ENCODE data around the gene ANKRD17. TPM values are rescaled to one million over a fixed set of nuclear protein-coding genes. Genes with fewer than 3 reads are reported as not detected.

The ANKRD17 gene
- total RNA-seq, 1 donor from 2014 or later, result 67.3 TPM

DNA sequence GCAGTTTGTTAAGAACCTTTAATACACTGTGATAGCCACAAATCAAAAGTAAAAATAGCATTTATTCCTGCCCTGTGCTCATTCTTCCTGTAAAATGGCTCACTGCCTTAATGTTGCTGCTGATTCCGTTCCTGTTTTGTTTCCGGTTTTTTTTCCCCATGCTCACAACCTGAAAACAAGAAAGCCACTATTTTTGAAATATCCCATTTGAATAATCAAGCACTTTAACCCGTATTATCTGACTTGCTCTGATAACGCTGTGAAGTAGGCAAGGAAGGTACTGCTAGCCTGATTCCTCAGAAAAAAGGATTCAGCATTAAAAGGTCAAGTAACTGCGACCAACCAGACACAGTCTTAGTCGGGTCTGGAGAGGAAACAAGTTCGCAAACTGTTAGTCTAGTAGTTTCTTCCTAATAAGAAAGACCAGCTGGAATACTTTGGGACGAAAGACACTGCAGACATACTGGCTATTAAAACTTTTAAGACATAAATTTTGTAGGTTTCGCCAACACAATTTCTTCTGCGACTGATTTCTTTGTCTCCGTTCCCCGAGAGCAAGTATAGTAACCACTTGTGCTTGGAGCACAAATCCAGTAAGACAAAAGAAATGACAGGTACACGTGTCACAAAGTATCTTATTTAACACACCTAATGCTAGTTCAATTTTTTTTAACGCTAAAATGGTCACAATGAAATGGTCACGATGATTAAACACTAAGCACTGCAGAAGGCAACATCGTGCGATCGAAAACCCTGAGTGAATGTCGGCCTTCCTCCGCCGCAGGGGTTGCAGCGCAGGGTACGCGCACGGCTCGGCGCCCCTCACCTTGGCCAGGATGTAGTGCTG lies 189.9 kb downstream of the ANKRD17 start:
- peak; percentile 21 for DNase-seq (ENCODE audit: low spot score)
- H3K4me1 Mint-ChIP-seq, result peaks cover 12% of the 10 kb centered on the region
- peak overlapping the region; percentile 58 for H3K27ac Mint-ChIP-seq
- H3F3A ChIP-seq (ENCODE audit: low read depth), result peaks cover 45% of the 10 kb centered on the region
- H3K4me2 ChIP-seq, result peak overlapping the region; percentile 82
- H3K27ac ChIP-seq, result peak overlapping the region; percentile 91
- H3K9me3 ChIP-seq (ENCODE audit: low read depth), result no peaks in the 10 kb centered on the region
- no peak for TF ChIP-seq EZH2 (IDR thresholded peaks at IDR 0.05)
- H3K4me1 ChIP-seq, result peaks cover 5% of the 10 kb centered on the region
- H3K36me3 ChIP-seq, result peaks cover 7% of the 10 kb centered on the region
- no peaks in the 10 kb centered on the region for H3K27me3 Mint-ChIP-seq (ENCODE audit: insufficient read depth, low read depth)
- no peaks in the 10 kb centered on the region for H3K9me3 Mint-ChIP-seq
- H3K4me3 ChIP-seq, result peak overlapping the region; percentile 74
- H3K36me3 Mint-ChIP-seq, result no peaks in the 10 kb centered on the region
- peak overlapping the region; percentile 84 for H3K9ac ChIP-seq
- no peaks in the 10 kb centered on the region for H3K27me3 ChIP-seq
- peak overlapping the region; percentile 89 for H3K4me3 Mint-ChIP-seq
- peak overlapping the region; percentile 78 for H2AFZ ChIP-seq (replicated peaks)
- peaks cover 22% of the 10 kb centered on the region for H3K79me2 ChIP-seq (ENCODE audit: low read depth)
- H4K20me1 ChIP-seq (ENCODE audit: low read depth), result no peaks in the 10 kb centered on the region

DNA sequence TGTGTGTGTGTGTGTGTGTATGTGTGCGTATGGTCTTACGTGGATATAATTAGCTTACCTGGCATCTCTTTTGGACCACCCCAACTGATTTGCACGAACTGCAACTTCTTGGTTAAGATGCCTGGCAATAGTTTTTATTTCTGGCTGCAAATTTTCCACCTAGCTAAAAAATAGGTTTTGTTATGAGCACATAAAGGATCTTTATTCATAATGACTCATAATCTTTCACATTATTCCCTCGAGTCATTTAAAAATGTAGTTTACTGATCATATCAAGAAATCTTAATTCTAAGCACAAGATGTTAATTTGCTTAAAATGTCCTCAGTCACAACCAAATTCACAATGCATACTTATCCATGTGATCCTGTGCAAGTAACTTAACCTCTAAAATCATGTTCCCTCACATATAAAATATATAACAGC lies 190.6 kb downstream of the ANKRD17 start:
- Mint-ChIP-seq H3K36me3 (no peaks in the 10 kb centered on the region), H3K27me3 (ENCODE audit: insufficient read depth, low read depth) (no peaks in the 10 kb centered on the region), H3K4me3 (peak overlapping the region; percentile 89), H3K9me3 (no peaks in the 10 kb centered on the region), H3K27ac (peak overlapping the region; percentile 58), H3K4me1 (peaks cover 12% of the 10 kb centered on the region)
- no peak for DNase-seq (ENCODE audit: low spot score)
- H2AFZ ChIP-seq (replicated peaks), result peak overlapping the region; percentile 78
- H4K20me1 ChIP-seq (ENCODE audit: low read depth), result no peaks in the 10 kb centered on the region
- peaks cover 5% of the 10 kb centered on the region for H3K4me1 ChIP-seq
- H3K9me3 ChIP-seq (ENCODE audit: low read depth), result no peaks in the 10 kb centered on the region
- peaks cover 38% of the 10 kb centered on the region for H3F3A ChIP-seq (ENCODE audit: low read depth)
- H3K27ac ChIP-seq, result no peak overlapping the region
- H3K36me3 ChIP-seq, result no peaks in the 10 kb centered on the region
- H3K27me3 ChIP-seq, result no peaks in the 10 kb centered on the region
- TF ChIP-seq, protein P1, sequence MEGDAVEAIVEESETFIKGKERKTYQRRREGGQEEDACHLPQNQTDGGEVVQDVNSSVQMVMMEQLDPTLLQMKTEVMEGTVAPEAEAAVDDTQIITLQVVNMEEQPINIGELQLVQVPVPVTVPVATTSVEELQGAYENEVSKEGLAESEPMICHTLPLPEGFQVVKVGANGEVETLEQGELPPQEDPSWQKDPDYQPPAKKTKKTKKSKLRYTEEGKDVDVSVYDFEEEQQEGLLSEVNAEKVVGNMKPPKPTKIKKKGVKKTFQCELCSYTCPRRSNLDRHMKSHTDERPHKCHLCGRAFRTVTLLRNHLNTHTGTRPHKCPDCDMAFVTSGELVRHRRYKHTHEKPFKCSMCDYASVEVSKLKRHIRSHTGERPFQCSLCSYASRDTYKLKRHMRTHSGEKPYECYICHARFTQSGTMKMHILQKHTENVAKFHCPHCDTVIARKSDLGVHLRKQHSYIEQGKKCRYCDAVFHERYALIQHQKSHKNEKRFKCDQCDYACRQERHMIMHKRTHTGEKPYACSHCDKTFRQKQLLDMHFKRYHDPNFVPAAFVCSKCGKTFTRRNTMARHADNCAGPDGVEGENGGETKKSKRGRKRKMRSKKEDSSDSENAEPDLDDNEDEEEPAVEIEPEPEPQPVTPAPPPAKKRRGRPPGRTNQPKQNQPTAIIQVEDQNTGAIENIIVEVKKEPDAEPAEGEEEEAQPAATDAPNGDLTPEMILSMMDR (IDR thresholded peaks at IDR 0.05), result no peak
- TF ChIP-seq EZH2phosphoT487 (IDR thresholded peaks at IDR 0.05) (no peak), EZH2 (IDR thresholded peaks at IDR 0.05) (no peak)
- peak overlapping the region; percentile 84 for H3K9ac ChIP-seq
- peaks cover 22% of the 10 kb centered on the region for H3K79me2 ChIP-seq (ENCODE audit: low read depth)
- peak overlapping the region; percentile 82 for H3K4me2 ChIP-seq
- peak overlapping the region; percentile 74 for H3K4me3 ChIP-seq

DNA sequence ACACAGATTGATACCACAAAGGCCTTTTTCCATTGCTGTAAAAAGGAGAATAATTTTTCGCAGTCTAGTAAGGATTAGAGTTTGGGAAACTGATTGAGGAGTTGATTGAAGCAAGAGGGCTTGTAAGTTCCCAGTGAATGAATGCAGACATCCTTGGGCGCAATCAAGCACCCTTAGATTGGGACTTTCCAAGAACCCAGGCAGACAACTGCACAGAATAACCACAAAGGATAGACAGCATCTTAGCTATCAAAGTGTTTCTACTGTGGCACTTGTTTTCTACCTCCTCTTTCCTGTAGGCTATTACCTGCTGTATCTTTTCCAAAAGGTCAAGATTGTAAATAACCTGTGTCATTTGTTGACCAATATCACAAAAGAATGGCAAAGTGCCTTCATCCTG lies 191.7 kb downstream of the ANKRD17 start:
- H3K4me3 ChIP-seq, result no peak overlapping the region
- no peaks in the 10 kb centered on the region for H3K27me3 ChIP-seq
- H3K36me3 ChIP-seq, result no peaks in the 10 kb centered on the region
- H3K4me3 Mint-ChIP-seq, result no peak overlapping the region
- H3K27me3 Mint-ChIP-seq (ENCODE audit: insufficient read depth, low read depth), result no peaks in the 10 kb centered on the region
- H3K9me3 Mint-ChIP-seq, result no peaks in the 10 kb centered on the region
- H2AFZ ChIP-seq (replicated peaks), result no peak overlapping the region
- no peak overlapping the region for H3K9ac ChIP-seq
- H4K20me1 ChIP-seq (ENCODE audit: low read depth), result no peaks in the 10 kb centered on the region
- no peak overlapping the region for H3K4me2 ChIP-seq
- no peak overlapping the region for H3K27ac ChIP-seq
- H3K4me1 ChIP-seq, result peaks cover 5% of the 10 kb centered on the region
- peaks cover 27% of the 10 kb centered on the region for H3F3A ChIP-seq (ENCODE audit: low read depth)
- H3K9me3 ChIP-seq (ENCODE audit: low read depth), result no peaks in the 10 kb centered on the region
- H3K4me1 Mint-ChIP-seq, result peaks cover 12% of the 10 kb centered on the region
- TF ChIP-seq EZH2 (IDR thresholded peaks at IDR 0.05) (no peak), EZH2phosphoT487 (IDR thresholded peaks at IDR 0.05) (no peak)
- TF ChIP-seq, protein P1 (IDR thresholded peaks at IDR 0.05), result no peak
- H3K27ac Mint-ChIP-seq, result no peak overlapping the region
- H3K36me3 Mint-ChIP-seq, result peaks cover 3% of the 10 kb centered on the region
- peaks cover 22% of the 10 kb centered on the region for H3K79me2 ChIP-seq (ENCODE audit: low read depth)
- DNase-seq (ENCODE audit: low spot score), result no peak

DNA sequence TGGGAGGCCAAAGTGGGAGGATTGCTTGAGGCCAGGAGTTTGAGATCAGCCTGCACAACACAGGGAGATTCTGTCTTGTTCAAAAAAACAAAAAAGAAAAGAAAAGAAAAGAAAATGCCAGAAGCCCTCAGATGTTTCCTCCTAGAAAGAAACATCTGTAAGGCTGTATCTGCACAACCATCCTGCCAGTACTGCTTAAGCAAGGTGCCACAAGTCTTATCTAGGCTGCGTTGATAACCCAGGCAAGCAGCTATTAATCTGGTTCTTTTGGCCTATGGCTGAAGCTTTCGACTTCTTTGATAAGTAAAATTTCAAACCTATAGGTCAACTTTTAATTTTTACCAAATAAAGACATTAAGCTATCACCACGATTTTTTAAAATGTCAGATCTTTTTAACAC lies 192.2 kb downstream of the ANKRD17 start:
- peaks cover 23% of the 10 kb centered on the region for H3F3A ChIP-seq (ENCODE audit: low read depth)
- Mint-ChIP-seq H3K36me3 (peaks cover 6% of the 10 kb centered on the region), H3K4me1 (peaks cover 12% of the 10 kb centered on the region), H3K4me3 (no peak overlapping the region), H3K27ac (no peak overlapping the region), H3K9me3 (no peaks in the 10 kb centered on the region), H3K27me3 (ENCODE audit: insufficient read depth, low read depth) (no peaks in the 10 kb centered on the region)
- no peak for DNase-seq (ENCODE audit: low spot score)
- no peak overlapping the region for H3K27ac ChIP-seq
- no peak overlapping the region for H3K4me2 ChIP-seq
- H3K27me3 ChIP-seq, result no peaks in the 10 kb centered on the region
- H3K36me3 ChIP-seq, result no peaks in the 10 kb centered on the region
- no peak overlapping the region for H3K9ac ChIP-seq
- no peak overlapping the region for H2AFZ ChIP-seq (replicated peaks)
- peaks cover 5% of the 10 kb centered on the region for H3K4me1 ChIP-seq
- H3K9me3 ChIP-seq (ENCODE audit: low read depth), result no peaks in the 10 kb centered on the region
- no peaks in the 10 kb centered on the region for H4K20me1 ChIP-seq (ENCODE audit: low read depth)
- TF ChIP-seq EZH2 (IDR thresholded peaks at IDR 0.05), result no peak
- TF ChIP-seq, protein P1 (IDR thresholded peaks at IDR 0.05), result no peak
- no peak for TF ChIP-seq EZH2phosphoT487 (IDR thresholded peaks at IDR 0.05)
- no peak overlapping the region for H3K4me3 ChIP-seq
- peaks cover 22% of the 10 kb centered on the region for H3K79me2 ChIP-seq (ENCODE audit: low read depth)

Data from neural progenitor cell (in vitro differentiated cells).